ENCODE results near the gene MYLK3. TPM values are rescaled to one million over a fixed set of nuclear protein-coding genes. Genes with fewer than 3 reads are reported as not detected.

Gene MYLK3
- total RNA-seq, 2 experiments from 2014 or later = 0.23 TPM; not detected in 1

DNA sequence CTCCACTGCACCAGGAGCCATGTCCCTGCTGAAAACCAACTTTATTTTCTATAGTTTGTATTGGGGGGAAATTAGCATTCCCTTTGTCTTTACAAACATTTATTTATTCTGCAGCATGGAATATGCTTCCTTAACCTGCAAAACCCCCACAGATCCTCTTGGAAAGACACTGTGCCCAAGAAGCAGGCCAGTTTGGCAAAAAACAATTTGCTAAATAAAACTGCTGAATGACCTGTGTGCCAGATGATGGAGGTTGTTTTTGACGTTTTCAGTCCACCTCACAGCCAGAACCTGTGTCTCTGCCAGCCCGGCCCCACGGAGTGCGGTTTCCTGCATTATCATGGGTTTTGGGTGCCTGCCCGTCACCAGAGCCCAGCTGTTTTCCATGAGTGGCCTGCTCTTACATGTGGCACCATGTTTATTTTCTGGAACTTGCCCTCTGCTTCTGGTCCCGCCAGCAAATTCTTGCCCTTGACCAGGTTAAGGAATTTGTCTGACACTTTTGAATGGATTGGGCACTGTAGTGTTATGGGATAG lies 32.3 kb downstream of the MYLK3 start:
- Mint-ChIP-seq H3K27me3 (ENCODE audit: low read depth) (no peaks in the 10 kb centered on the region), H3K9me3 (ENCODE audit: insufficient read depth) (no peaks in the 10 kb centered on the region), H3K4me3 (no peak overlapping the region), H3K27ac (no peak overlapping the region), H3K4me1 (ENCODE audit: low read depth) (no peaks in the 10 kb centered on the region), H3K36me3 (ENCODE audit: low read depth) (no peaks in the 10 kb centered on the region)
- DNase-seq = no peak
- ATAC-seq = no peak
- CTCF ChIA-PET = no interaction called here
- POLR2A ChIA-PET = no interaction called here

DNA sequence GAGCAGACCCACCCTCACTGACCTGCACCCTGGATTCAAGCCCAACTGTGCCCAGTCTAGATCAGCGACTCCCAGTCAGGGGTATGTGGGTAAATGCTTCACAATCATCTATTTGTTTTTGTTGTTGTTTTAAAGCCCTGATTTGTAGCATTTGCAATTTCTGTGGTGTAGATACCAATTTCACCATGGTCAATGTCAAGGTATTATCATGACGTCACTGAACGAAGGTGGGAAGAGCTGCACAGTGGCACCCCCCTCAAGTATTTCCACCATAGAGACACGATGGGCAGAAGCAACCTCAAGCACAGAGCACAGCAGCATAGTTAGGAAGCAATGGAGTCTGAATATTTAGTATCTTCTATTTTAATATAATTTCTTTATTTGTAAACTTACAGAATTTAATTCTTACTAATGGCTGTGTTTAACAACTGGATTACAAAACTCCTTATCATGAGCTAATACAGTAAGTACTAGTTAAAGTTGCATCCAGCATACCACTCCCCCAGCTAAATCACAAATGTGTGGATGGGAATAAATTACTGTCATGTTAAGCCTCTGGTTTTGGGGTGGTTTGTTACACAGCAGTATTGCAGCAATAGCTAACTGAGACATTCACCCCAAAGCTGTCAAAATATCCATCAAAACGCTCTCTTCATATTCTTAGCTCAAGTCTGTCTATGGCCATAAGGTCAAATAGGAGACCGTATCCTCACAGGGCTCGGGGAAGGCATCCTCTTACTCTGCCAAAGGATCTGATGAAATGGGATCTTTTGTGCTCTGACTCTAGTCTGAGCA lies 33.1 kb downstream of the MYLK3 start:
- CTCF ChIA-PET = no interaction called here
- no peaks in the 10 kb centered on the region for H3K36me3 Mint-ChIP-seq (ENCODE audit: low read depth)
- H3K27ac Mint-ChIP-seq = no peak overlapping the region

DNA sequence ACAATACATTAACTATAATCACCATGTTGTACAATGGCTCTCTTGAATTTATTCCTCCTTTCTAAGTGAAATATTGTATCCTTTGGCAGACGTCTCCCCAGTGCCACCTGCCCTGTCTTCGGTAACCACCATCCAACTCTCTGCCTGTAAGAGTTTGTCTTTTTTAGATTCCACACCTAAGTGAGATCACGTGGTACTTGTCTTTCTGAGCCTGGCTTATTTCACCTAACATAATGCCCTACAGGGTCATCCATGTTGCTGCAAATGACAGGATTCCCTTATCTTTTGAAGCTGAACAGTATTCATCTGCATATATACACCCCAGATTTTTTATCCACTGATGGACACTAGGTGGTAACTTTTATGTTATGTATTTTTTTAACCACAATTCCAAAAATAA lies 34.5 kb downstream of the MYLK3 start:
- no peak overlapping the region for H3K4me3 Mint-ChIP-seq
- H3K4me1 Mint-ChIP-seq (ENCODE audit: low read depth) = no peaks in the 10 kb centered on the region
- ChIA-PET CTCF (no interaction called here), POLR2A (no interaction called here)
- H3K27me3 Mint-ChIP-seq (ENCODE audit: low read depth) = no peaks in the 10 kb centered on the region
- H3K36me3 Mint-ChIP-seq (ENCODE audit: low read depth) = no peaks in the 10 kb centered on the region
- no peak overlapping the region for H3K27ac Mint-ChIP-seq
- ATAC-seq (no peak), DNase-seq (no peak)
- no peaks in the 10 kb centered on the region for H3K9me3 Mint-ChIP-seq (ENCODE audit: insufficient read depth)

More for the DNA sequence above, 33.1 kb downstream of the MYLK3 start:
- ATAC-seq = no peak
- POLR2A ChIA-PET = no interaction called here
- Mint-ChIP-seq H3K27me3 (ENCODE audit: low read depth) (no peaks in the 10 kb centered on the region), H3K9me3 (ENCODE audit: insufficient read depth) (no peaks in the 10 kb centered on the region), H3K4me1 (ENCODE audit: low read depth) (no peaks in the 10 kb centered on the region), H3K4me3 (no peak overlapping the region)
- no peak for DNase-seq

DNA sequence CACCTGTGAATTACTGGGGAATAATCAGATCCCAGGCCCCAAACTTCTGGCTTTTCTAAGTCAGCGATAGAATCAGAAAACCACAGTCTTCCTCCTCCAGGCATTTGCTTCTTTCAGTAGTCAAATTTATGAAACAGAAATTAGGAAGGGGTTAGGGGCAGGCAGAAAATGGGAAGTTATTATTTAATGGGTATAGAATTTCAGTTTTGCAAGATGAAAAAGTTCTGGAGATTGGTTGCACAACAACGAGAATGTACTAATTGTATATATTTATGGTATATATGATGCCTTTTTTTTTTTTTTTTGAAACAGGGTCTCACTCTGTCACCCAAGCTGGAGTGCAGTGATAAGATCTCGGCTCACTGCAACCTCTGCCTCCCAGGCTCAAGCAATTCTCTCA lies 35.2 kb downstream of the MYLK3 start:
- Mint-ChIP-seq H3K27me3 (ENCODE audit: low read depth) (peaks cover 2% of the 10 kb centered on the region), H3K4me3 (no peak overlapping the region), H3K4me1 (ENCODE audit: low read depth) (no peaks in the 10 kb centered on the region), H3K36me3 (ENCODE audit: low read depth) (no peaks in the 10 kb centered on the region), H3K9me3 (ENCODE audit: insufficient read depth) (no peaks in the 10 kb centered on the region), H3K27ac (no peak overlapping the region)
- ChIA-PET POLR2A (no interaction called here), CTCF (no interaction called here)
- ATAC-seq (no peak), DNase-seq (no peak)

- DNase-seq (no peak), ATAC-seq (no peak)
- H3K36me3 Mint-ChIP-seq (ENCODE audit: low read depth) = no peaks in the 10 kb centered on the region
- no peaks in the 10 kb centered on the region for H3K4me1 Mint-ChIP-seq (ENCODE audit: low read depth)
- CTCF ChIA-PET = no interaction called here
- peaks cover 2% of the 10 kb centered on the region for H3K27me3 Mint-ChIP-seq (ENCODE audit: low read depth)
- POLR2A ChIA-PET = no interaction called here
- no peaks in the 10 kb centered on the region for H3K9me3 Mint-ChIP-seq (ENCODE audit: insufficient read depth)
- H3K4me3 Mint-ChIP-seq = no peak overlapping the region
- no peak overlapping the region for H3K27ac Mint-ChIP-seq
Observed at GRCh38 chr16:46711106-46712058, 36.8 kb downstream of the MYLK3 start.

- no peak for ATAC-seq
- no peaks in the 10 kb centered on the region for H3K9me3 Mint-ChIP-seq (ENCODE audit: insufficient read depth)
- DNase-seq = no peak
- ChIA-PET POLR2A (interaction anchor here (0.7 kb wide), 1 partner anchor 51 kb away, joined by 3 read pairs; no protein-coding TSS in a partner anchor), CTCF (interaction anchor here (0.8 kb wide), 1 partner anchor 14 kb away, joined by 3 read pairs; no protein-coding TSS in a partner anchor)
- H3K27ac Mint-ChIP-seq = no peak overlapping the region
- H3K27me3 Mint-ChIP-seq (ENCODE audit: low read depth) = peaks cover 2% of the 10 kb centered on the region
- no peak overlapping the region for H3K4me3 Mint-ChIP-seq
- no peaks in the 10 kb centered on the region for H3K36me3 Mint-ChIP-seq (ENCODE audit: low read depth)
- H3K4me1 Mint-ChIP-seq (ENCODE audit: low read depth) = no peaks in the 10 kb centered on the region
Observed at GRCh38 chr16:46709469-46710005, 38.6 kb downstream of the MYLK3 start.

- DNase-seq (no peak), ATAC-seq (no peak)
- CTCF ChIA-PET = no interaction called here
- POLR2A ChIA-PET = no interaction called here
- H3K4me1 Mint-ChIP-seq (ENCODE audit: low read depth) = no peaks in the 10 kb centered on the region
- H3K4me3 Mint-ChIP-seq = no peak overlapping the region
- no peak overlapping the region for H3K27ac Mint-ChIP-seq
- peaks cover 2% of the 10 kb centered on the region for H3K27me3 Mint-ChIP-seq (ENCODE audit: low read depth)
- no peaks in the 10 kb centered on the region for H3K9me3 Mint-ChIP-seq (ENCODE audit: insufficient read depth)
- H3K36me3 Mint-ChIP-seq (ENCODE audit: low read depth) = peaks cover 4% of the 10 kb centered on the region
Observed at GRCh38 chr16:46706642-46707041, 41.5 kb downstream of the MYLK3 start.

DNA sequence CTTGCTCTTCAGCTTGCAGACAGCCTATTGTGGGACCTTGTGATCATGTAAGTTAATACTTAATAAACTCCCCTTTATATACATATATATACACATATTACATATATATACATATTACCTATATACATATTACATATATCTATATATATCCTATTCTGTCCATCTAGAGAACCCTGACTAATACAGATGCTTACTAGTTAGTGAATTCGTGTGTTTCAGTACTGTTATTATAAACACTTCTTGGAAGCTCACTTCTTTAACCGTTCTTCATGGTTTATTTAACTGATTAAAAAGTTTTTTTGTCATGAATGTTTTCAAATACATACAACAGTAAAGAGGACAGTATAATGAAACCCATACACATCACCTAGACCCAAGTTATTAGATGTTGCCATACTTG lies 46.1 kb downstream of the MYLK3 start:
- ATAC-seq (no peak), DNase-seq (no peak)
- peaks cover 18% of the 10 kb centered on the region for H3K36me3 Mint-ChIP-seq (ENCODE audit: low read depth)

GRCh38 chr16:46701615-46702014 lies 46.5 kb downstream of the MYLK3 start:
- H3K27me3 Mint-ChIP-seq (ENCODE audit: low read depth) = no peaks in the 10 kb centered on the region
- POLR2A ChIA-PET = no interaction called here
- ATAC-seq (no peak), DNase-seq (no peak)
- no peaks in the 10 kb centered on the region for H3K4me1 Mint-ChIP-seq (ENCODE audit: low read depth)
- no peak overlapping the region for H3K4me3 Mint-ChIP-seq
- peaks cover 22% of the 10 kb centered on the region for H3K36me3 Mint-ChIP-seq (ENCODE audit: low read depth)
- H3K9me3 Mint-ChIP-seq (ENCODE audit: insufficient read depth) = no peaks in the 10 kb centered on the region
- peak overlapping the region; percentile 24 for H3K27ac Mint-ChIP-seq
- CTCF ChIA-PET = interaction anchor here (1.7 kb wide), 1 partner anchor 9 kb away, joined by 3 read pairs; no protein-coding TSS in a partner anchor

More for the DNA sequence above, 46.1 kb downstream of the MYLK3 start:
- H3K4me3 Mint-ChIP-seq = no peak overlapping the region
- H3K27me3 Mint-ChIP-seq (ENCODE audit: low read depth) = no peaks in the 10 kb centered on the region
- H3K9me3 Mint-ChIP-seq (ENCODE audit: insufficient read depth) = no peaks in the 10 kb centered on the region
- no peak overlapping the region for H3K27ac Mint-ChIP-seq
- ChIA-PET CTCF (interaction anchor here (1.7 kb wide), 1 partner anchor 10 kb away, joined by 3 read pairs; no protein-coding TSS in a partner anchor), POLR2A (no interaction called here)
- no peaks in the 10 kb centered on the region for H3K4me1 Mint-ChIP-seq (ENCODE audit: low read depth)

DNA sequence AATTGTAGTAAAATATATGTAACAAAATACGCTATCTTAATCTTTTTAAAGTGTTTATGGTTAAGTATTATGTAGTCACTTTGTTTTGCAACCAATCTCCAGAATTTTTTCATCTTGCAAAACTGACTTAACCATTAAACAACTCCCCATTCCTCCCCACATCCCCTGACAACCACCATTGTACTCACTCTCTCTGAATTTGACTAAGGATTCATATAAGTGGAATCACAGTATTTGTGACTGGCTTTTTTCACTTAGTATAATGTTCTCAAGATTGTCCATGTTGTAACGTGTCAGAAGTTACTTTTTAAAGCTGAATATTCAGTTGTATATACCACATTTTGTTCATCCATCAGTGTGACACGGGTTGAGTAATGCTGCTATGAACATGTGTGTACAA lies 48.1 kb downstream of the MYLK3 start:
- ChIA-PET POLR2A (interaction anchor here (0.6 to 0.7 kb wide), 2 partner anchors 25 to 95 kb away, joined by 3 read pairs; no protein-coding TSS in a partner anchor), CTCF (no interaction called here)
- H3K4me1 Mint-ChIP-seq (ENCODE audit: low read depth) = no peaks in the 10 kb centered on the region
- H3K4me3 Mint-ChIP-seq = no peak overlapping the region
- ATAC-seq (no peak), DNase-seq (no peak)
- peaks cover 33% of the 10 kb centered on the region for H3K36me3 Mint-ChIP-seq (ENCODE audit: low read depth)
- no peaks in the 10 kb centered on the region for H3K27me3 Mint-ChIP-seq (ENCODE audit: low read depth)
- H3K27ac Mint-ChIP-seq = no peak overlapping the region
- H3K9me3 Mint-ChIP-seq (ENCODE audit: insufficient read depth) = no peaks in the 10 kb centered on the region

- H3K9me3 Mint-ChIP-seq (ENCODE audit: insufficient read depth) = no peaks in the 10 kb centered on the region
- no peak overlapping the region for H3K27ac Mint-ChIP-seq
- POLR2A ChIA-PET = no interaction called here
- ATAC-seq (no peak), DNase-seq (no peak)
- no peaks in the 10 kb centered on the region for H3K4me1 Mint-ChIP-seq (ENCODE audit: low read depth)
- no peak overlapping the region for H3K4me3 Mint-ChIP-seq
- no peaks in the 10 kb centered on the region for H3K27me3 Mint-ChIP-seq (ENCODE audit: low read depth)
- H3K36me3 Mint-ChIP-seq (ENCODE audit: low read depth) = peaks cover 47% of the 10 kb centered on the region
- CTCF ChIA-PET = interaction anchor here (1.5 to 1.9 kb wide), 2 partner anchors 23 to 212 kb away, joined by 6 to 7 read pairs; no protein-coding TSS in a partner anchor
Observed at GRCh38 chr16:46696957-46697356, 51.2 kb downstream of the MYLK3 start.

All from activated CD8-positive, alpha-beta T cell treated with anti-CD3 and anti-CD28 coated beads, Interleukin-2, amount 10 ng/mL, durations not matched to agents 7 days and 5 days (primary cell).